Adipose tissue (tissue), 3 donors: Measurements from ENCODE around the gene FXYD2. TPM values are rescaled to one million over a fixed set of nuclear protein-coding genes. Genes with fewer than 3 reads are reported as not detected.

Experiments
- H3K27ac ChIP-seq: one replicate; pipeline ENCODE4 v1.5.1; 2013; ENCODE audit warnings: low read depth, low read length
- WGBS, 3 donors: extraction: QIAGEN DNeasy Blood & Tissue Kit; methylation state at CpG; one replicate each; pipeline ENCODE4 v1.1.7; 2013; 5-methylcytosine and 5-hydroxymethylcytosine counted together
- polyA plus RNA-seq, 3 donors: library from polyadenylated mRNA; stranded (reverse); fragments of 200-250 nt; gene quantifications; one replicate each; pipeline ENCODE4 v1.2.3, GENCODE V29; 2013
- donor health status: healthy with polysubstance abuse.
- donor health status: Bipolar disorder and iron deficiency.
- donor health status: healthy.

The FXYD2 gene
- polyA plus RNA-seq, 3 donors = 0.85 to 379 (median 10.3) TPM

- no peak overlapping the region for H3K27ac ChIP-seq
- 78 to 83% (median 78%) methylated on average over 7 of the region's 7 CpGs for WGBS, 3 donors
These were observed 14.9 kb upstream of the FXYD2 start for GRCh38 chr11:117839380-117839881.

- 77 to 86% (median 81%) methylated on average over 8 of the region's 8 CpGs for WGBS, 3 donors
- no peak overlapping the region for H3K27ac ChIP-seq
These were observed 14.4 kb upstream of the FXYD2 start for GRCh38 chr11:117838901-117839300.

- 73 to 80% (median 75%) methylated on average over 8 of the region's 8 CpGs for WGBS, 3 donors
These were observed 13.2 kb upstream of the FXYD2 start for GRCh38 chr11:117837791-117838190.

GRCh38 chr11:117837070-117837776, 12.7 kb upstream of the FXYD2 start:
- H3K27ac ChIP-seq = no peak overlapping the region
- 72 to 81% (median 80%) methylated on average over 18 of the region's 18 CpGs for WGBS, 3 donors

More at GRCh38 chr11:117837791-117838190, 13.2 kb upstream of the FXYD2 start:
- H3K27ac ChIP-seq = no peak overlapping the region

DNA sequence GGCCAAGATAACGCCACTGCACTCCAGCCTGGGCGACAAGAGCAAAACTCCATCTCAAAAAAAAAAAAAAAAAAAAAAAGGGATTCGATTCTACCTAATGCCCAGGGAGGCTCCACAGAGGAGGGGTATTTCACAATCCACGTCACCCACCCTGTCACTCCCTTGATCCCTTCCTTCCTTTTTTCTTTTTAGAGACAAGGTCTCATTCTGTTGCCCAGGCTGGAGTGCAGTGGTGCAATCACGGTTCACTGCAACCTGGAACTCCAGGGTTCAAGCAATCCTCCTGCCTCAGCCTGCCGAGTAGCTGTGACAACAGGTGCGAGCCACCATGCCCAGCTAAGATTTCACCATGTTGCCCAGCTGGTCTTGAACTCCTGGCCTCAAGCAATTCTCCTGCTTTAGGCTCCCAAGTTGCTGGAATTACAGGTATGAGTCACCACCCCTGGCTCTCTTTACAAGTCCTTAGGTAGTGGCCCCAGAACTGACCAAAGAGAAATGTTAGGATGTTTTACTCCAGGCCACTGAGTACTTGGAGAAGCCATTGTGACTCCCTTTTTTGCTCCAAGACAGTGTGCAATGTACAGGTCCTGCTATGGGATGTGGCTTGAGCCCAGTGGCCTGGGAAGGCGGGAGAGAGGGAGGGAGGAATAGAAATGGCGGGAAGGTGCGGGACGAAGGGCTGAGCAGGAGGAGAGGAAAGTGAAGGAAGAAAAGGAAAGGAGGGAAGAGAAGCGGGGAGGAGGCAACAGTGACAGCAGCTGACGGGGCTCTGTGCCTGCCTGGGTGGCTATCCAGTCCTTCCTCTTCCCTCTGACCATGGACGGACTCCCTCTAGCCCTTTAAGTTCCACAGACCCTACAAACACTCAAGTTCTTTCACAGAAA, 11.8 kb upstream of the FXYD2 start:
- H3K27ac ChIP-seq = no peak overlapping the region
- WGBS, 3 donors = 71 to 91% (median 76%) methylated on average over 12 to 14 of the region's 14 CpGs

- 90 to 97% (median 91%) methylated on average over 8 of the region's 8 CpGs for WGBS, 3 donors
- no peak overlapping the region for H3K27ac ChIP-seq
These were observed 11.0 kb upstream of the FXYD2 start for GRCh38 chr11:117835576-117835975.

DNA sequence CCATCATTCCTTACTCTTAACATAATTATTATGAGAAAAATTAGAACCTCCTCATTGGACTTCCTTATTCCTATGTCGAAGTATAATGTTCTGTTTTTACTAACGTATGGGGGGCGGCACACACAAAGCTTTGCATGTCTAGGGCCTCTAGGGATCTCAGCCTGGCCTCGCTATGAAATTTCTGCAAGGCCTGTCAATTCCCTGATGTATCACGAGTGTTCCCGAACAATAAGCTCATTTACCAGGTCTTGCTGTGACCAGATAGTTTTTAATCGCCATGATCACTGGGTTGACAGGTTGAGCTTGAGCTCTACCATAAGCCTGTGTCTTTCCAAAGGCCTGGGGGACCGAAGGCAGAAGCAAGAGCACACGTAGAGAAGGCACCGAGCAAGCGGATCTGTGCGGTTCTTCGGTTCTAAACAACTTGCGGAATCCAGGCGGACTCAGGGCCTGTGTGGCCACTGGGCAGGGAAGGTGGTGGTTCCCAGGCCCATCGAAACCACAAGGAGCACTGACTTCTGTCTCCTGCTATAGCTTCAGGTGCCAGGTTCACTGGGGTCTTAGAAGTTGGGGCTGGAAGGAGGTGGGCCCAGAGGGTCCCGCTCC, 10.4 kb upstream of the FXYD2 start:
- H3K27ac ChIP-seq = no peak overlapping the region
- WGBS, 3 donors = 89 to 91% (median 91%) methylated on average over 17 of the region's 17 CpGs

DNA sequence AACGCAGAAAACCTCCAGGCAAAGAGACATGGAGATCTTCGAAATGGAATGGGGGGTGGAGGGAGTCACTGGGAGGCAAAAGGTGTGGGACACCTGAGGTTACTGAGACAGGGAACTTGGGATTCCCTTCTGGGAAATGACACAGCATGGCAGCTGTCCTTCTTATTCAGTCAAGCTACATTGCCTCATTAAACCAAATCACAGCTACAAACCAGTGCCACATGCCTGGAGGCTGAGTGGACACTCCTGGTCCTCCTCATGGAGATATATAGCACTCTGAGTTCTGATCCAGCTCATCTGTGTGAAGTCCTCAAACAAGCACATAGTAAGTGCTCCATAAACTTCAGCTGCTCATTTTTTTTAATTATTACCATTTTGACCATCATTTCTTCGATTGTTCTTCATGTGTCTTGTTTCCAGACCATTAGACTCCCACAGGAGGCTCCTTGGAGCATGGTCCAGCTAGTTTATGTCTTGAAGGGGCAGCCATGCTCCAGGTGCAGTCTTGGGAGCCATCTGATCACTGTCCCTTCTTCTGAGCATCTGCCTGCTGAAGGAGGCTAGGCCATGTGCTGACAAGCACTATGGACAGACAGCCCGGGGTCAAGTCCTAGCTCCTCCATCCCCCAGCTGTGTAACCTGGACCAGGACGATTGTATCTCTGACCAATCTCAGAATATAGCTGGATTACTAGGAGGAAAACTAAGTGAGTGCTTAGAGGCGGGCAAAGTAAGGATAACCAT, 9.7 kb upstream of the FXYD2 start:
- WGBS, 3 donors = 78 to 96% (median 88%) methylated on average over 6 of the region's 6 CpGs

DNA sequence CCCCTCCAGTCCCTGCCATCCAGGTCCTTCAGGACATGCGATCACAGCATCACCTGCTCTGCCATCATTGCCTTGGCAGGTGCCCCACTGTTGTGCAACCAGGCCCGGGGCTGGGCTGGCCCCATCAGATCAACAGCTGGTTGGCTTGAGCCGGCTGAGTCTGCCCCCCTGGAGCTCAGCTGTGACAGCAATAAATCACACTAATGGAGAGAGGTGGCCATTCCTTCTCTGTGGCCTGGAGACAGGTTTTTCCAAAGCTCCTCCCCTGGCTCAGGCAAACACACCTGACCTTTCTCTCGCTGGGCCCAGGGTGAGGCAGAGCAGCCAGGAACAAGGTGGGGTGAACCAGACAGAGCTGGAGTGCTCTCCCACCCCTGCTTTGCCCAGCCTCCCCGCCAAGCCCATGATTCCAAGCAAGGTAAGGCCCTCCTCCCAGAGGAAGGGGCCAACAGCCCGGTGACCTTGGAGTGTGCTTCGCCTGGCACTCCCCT, 8.9 kb upstream of the FXYD2 start:
- WGBS, 3 donors = 25 to 67% (median 63%) methylated on average over 7 of the region's 7 CpGs
- no peak overlapping the region for H3K27ac ChIP-seq

More for the DNA sequence above, 9.7 kb upstream of the FXYD2 start:
- no peak overlapping the region for H3K27ac ChIP-seq

DNA sequence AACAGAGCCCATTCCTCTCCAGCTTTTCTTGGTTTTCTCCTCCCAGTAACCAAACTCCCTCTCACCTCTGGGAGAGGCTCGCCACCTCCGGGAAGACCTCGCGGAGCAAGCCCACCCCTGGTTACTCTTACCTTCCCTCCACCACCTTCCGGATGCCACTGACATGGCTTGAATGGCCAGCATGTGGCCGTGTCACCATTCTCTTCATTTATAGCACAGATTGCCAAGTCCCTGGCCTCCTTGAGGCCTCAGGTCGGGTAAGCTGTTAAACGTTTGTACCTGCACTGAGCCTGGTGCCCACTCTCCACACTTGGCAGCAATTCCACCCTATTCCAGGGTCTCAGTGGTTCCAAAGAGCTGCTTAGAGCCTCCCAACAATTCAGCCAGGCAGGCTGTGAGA, 8.0 kb upstream of the FXYD2 start:
- 88 to 96% (median 95%) methylated on average over 8 of the region's 8 CpGs for WGBS, 3 donors
- H3K27ac ChIP-seq = no peak overlapping the region

DNA sequence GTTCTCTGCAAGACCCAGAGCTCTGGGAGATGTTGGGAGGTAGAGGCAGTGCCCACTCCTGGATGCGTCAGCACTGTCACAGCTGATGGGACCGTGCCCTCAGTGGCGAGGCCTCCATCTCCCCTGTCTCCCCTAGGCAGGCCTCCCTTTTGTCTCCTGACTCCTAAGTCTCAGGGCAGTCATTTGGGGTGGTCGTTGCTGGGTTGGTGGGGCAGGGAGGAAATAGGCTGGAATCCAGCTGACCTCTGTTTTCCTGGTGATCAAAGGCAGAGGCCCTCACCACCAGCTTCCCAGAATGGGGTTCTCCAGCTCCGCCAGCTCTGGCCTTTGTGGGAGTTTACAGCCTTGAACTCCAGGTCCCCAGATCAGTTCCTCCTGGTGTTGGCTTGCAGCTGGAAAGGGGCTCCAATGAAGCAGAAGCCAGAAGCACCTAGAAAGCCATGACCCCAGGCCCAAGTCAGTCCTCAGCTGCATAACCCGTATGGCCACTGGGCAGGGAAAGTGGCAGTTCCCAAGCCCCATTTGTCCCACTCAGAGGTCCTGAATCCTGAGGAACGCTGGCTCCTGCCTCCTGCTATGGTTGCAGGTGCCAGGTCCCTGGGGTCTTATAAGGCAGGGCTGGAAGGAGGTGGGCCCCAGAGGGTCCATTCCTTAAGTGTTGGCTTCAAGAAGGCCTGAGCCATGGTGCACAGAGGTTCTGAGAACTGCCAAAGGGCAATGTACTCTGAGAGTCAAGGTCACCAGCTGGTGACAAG, 7.3 kb upstream of the FXYD2 start:
- 78 to 84% (median 81%) methylated on average over 7 of the region's 7 CpGs for WGBS, 3 donors
- H3K27ac ChIP-seq = no peak overlapping the region

DNA sequence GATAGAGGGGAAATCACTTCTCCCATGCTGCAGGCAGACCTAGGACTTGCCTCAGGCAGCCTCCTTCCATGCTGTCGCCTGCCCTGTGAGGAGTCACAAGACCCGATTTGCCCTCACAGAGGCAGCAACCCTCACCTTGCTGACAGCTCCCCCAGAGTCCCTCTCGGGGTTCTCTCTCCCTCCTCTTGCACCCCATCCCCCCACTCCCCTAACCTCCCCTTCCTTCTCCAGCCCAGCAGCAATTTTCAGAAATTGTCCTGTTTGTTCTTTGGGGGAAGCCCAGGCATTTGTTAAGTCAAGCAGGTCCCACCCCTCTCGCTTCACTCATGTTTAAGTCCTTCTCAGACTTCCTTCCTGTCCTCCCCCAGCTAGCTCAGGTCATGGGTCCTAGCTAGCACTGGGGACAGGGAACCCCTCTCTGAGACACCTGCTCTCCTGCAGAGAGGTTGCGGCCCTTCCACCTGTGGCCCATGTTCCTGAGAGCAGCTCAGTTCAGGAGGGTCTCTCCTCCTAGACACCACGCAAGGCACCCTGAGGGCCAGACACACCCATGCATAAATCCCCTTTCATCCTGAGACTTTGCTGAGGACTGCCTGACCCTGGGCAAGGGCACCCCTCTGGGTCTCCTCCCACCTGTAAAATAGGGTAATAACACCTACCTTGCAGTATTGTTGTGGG, 6.3 kb upstream of the FXYD2 start:
- 58 to 66% (median 62%) methylated on average over 6 of the region's 6 CpGs for WGBS, 3 donors
- H3K27ac ChIP-seq = no peak overlapping the region

DNA sequence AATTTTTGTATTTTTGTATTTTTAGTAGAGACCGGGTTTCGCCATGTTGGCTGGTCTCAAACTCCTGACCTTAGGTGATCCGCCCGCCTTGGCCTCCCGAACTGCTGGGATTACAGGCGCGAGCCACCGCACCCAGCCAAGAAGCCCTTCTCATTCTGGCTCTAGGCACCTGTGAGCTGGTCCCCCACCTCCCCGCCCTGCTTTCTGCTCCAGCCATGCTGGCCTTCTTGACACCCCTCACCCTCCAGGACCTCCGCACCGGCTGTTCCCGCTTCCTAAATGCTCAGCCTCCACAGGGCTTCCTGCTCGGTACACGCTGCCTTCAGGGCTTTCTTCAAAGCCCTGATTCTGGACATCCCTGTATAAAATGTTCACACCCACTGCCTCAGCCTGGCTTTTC, 5.5 kb upstream of the FXYD2 start:
- 73 to 91% (median 83%) methylated on average over 14 of the region's 14 CpGs for WGBS, 3 donors
- no peak overlapping the region for H3K27ac ChIP-seq

DNA sequence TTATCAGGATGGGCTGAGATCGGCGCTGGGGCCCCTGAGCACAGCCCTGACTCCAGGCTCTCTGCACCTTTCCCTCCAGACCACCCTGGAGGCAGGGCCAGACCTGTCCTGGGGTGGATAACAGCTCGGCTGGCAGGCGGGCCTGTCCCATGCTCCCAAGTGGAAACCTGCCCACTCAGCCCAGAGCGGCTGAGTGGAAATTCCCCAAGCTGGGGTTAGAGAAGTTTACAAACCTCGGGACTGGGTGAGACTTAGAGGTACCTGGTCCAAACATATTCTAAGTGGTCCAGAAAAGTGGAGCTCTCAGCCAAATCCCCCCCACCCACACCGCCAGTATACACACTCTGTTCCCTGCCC, 4.8 kb upstream of the FXYD2 start:
- no peak overlapping the region for H3K27ac ChIP-seq
- 76 to 77% (median 77%) methylated on average over 7 of the region's 7 CpGs for WGBS, 3 donors

- 62 to 74% (median 66%) methylated on average over 16 of the region's 16 CpGs for WGBS, 3 donors
- H3K27ac ChIP-seq = no peak overlapping the region
These were observed 4.2 kb upstream of the FXYD2 start for GRCh38 chr11:117828611-117829368.
